AG09319 (cell line): Measurements from ENCODE around the gene TRAF1.

ENCODE experiments used
- DNase-seq: peaks from one replicate; pipeline ENCODE4 v3.0.0-alpha.2; 2010; ENCODE audit warnings: low read depth; ENCODE audit errors: extremely low read depth
- TF ChIP-seq, protein P1 (sequence below): IDR thresholded peaks from 2 replicates; pipeline ENCODE4 v1.5.1; 2011; ENCODE audit warnings: low read depth, mild to moderate bottlenecking, inconsistent platforms, low read length, moderate library complexity

The TRAF1 gene

GRCh38 chr9:120922404-120923195 is 4.0 kb downstream of the TRAF1 start:
- TF ChIP-seq, protein P1, sequence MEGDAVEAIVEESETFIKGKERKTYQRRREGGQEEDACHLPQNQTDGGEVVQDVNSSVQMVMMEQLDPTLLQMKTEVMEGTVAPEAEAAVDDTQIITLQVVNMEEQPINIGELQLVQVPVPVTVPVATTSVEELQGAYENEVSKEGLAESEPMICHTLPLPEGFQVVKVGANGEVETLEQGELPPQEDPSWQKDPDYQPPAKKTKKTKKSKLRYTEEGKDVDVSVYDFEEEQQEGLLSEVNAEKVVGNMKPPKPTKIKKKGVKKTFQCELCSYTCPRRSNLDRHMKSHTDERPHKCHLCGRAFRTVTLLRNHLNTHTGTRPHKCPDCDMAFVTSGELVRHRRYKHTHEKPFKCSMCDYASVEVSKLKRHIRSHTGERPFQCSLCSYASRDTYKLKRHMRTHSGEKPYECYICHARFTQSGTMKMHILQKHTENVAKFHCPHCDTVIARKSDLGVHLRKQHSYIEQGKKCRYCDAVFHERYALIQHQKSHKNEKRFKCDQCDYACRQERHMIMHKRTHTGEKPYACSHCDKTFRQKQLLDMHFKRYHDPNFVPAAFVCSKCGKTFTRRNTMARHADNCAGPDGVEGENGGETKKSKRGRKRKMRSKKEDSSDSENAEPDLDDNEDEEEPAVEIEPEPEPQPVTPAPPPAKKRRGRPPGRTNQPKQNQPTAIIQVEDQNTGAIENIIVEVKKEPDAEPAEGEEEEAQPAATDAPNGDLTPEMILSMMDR, result no peak
- no peak for DNase-seq

GRCh38 chr9:120921661-120922181 is 4.9 kb downstream of the TRAF1 start:
- TF ChIP-seq, protein P1, result no peak; the same call in 1 of the 2 replicates
- no peak for DNase-seq

- TF ChIP-seq, protein P1, result no peak
- DNase-seq, result no peak
Observed at GRCh38 chr9:120920806-120921178, 5.8 kb downstream of the TRAF1 start.

DNA sequence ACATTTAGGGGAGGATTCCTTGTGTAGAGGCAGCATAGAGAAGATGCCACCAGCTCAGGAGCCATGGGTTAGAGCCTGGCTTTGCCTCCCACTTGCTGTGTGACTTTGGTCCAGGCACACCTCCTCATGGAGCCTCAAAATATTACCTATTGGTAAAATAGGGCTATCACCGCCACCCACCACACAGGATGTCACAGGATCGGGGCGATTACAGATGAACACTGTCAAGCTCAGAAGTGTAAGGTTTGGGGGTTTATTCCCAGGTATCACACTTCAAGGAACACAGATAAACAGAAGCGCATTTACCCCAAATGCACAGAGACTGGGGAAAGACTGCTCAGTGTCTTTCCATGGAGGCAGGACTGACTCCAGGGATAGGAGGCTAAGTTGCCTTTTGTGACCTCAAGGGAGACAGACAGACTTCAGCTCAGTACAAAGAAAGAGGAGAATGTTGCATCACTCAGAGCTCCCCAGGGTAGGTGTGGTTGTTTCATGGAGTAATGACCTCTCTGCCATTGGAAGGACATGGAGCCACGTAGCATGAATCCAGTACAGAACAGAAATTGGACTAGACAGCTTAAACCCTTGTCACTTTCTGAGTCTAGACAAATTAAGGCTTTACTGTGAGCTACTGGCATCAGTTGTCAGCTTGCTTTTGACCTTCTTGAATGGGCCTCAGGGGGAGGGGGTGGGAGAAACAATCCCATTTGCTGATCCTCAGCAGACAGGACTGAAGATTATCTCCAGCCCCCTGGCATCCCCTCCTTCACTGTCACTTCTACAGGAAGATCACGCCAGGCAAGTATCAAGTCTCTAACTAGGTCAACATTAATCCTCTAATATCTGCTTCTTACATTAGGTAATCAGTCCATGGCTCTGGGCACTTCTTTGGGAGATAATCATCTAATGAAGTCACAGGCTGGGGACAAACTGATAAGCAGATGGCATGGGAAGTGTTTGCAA is 6.5 kb downstream of the TRAF1 start:
- TF ChIP-seq, protein P1, result no peak
- DNase-seq, result no peak

DNA sequence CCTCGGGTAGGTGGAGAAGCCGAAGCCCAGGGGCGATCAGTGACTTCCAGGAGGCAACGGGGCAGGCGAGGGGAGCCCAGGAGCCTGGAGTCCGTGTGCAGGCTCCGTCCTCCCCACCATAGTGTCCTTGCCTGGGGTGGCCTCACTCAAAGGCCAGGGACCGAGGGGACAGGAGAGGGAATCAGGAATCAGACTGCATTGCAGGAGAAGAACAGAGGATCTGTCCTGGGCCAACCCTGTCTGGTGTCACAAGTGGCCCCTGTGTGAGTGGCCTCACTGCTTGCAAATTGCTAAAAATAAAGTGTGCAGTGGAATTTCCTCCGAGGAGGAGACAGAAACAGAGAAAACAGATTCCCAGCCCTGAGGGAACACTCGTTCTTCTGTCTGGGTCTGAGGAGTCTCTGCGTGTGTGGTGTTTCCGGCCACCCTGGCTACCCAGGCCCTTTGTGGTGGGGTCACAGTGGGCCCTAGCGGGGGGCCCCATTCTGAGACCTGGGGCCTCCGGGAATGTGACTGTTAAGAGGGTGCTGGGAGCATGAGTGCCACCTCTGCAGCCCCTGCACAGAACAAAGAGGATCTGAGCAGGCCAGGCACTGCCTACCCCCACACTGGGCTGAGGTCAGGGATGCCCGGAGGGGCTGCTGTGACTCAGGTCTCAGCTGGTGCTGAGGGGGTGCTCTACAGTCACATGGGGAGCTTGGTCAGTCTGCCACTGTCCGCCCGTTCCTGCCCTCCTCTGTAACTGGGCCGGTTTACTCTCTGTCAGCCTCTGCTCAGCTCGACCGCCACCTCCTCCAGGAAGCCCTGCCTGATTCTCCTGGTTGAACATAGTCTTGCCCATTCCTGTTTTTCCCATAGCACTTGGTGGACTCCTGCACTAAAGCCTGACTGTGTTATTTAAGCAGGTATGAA is 7.4 kb downstream of the TRAF1 start:
- TF ChIP-seq, protein P1, result no peak
- no peak for DNase-seq

DNA sequence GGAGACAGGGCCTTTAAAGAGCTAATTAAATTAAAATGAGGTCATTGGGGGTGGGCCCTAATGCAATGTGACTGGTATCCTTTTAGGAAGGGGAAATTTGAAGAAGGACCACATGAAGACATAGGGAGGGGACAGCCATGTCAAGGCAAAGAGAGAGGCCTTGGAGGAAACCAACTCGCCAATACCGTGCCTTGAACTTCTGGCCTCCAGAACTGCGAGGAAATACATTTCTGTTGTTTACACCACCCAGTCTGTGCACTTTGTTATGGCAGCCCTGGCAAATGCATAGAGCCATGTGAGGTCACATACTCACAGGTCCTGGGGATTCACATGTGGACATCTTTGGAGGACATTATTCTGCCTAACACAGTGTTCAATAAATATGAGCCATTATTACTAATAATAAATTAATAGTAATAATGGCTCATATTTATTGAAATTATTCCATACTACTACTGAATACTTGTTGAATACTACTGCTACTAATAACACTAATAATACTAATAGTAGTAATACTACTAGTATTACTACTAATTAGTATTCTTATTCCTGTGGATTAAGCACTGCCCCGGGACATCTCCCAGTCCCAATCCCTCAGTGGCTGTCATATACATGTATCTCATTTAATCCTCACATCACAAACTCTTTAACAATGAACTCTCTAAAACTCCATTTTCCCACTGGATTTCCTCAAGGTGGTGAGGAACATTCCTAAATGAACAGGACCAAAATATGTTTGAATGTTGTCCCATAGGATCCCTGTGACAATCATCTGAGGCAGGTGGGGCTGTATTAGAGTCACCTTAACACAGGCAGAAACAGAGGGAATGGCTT is 8.4 kb downstream of the TRAF1 start:
- TF ChIP-seq, protein P1, result no peak
- DNase-seq, result no peak
